ENCODE data around the gene AK1. TPM values are rescaled to one million over a fixed set of nuclear protein-coding genes. Genes with fewer than 3 reads are reported as not detected.

Gene AK1
- total RNA-seq (2022; extraction: Qiagen RNA extraction) = 44.0 to 77.7 TPM (median 73.1 TPM) in 5 replicates

GRCh38 chr9:127877566-127877998, at the start of gene AK1:
AK1 (minus strand) TSS chr9:127877675; CDS start chr9:127874617, 3,058 bp downstream.

GRCh38 chr9:127916720-127917581, 39.5 kb upstream of the AK1 start, which contains the start of gene ST6GALNAC4:
ST6GALNAC4 (minus strand) TSS chr9:127917041; CDS start chr9:127916419, 622 bp downstream.

GRCh38 chr9:127899128-127899943, 21.9 kb upstream of the AK1 start, which contains the start of gene ST6GALNAC6:
ST6GALNAC6 (minus strand) TSS chr9:127899603; CDS start chr9:127897981, 1,622 bp downstream.

GRCh38 chr9:127854184-127854806, 23.2 kb downstream of the AK1 start, which contains the start of gene ENG:
ENG (minus strand) TSS chr9:127854658; CDS start chr9:127854355, 303 bp downstream.

Other genes with a start within 250 kb of the AK1 start
- gene CFAP157, start 170.7 kb downstream of the AK1 start, total RNA-seq (2022; extraction: Qiagen RNA extraction) = 0.03 to 0.08 TPM (median 0.05 TPM) in 5 replicates
- 12.5 to 21.0 TPM (median 19.8 TPM) in 5 replicates for gene PTRH1, start 162.0 kb downstream of the AK1 start, total RNA-seq (2022; extraction: Qiagen RNA extraction)
- 0.03 to 0.12 TPM (median 0.03 TPM) in 4 of 5 replicates, not detected in the other for gene TTC16, start 161.6 kb downstream of the AK1 start, total RNA-seq (2022; extraction: Qiagen RNA extraction)
- 12.6 to 17.9 TPM (median 15.7 TPM) in 5 replicates for gene TOR2A, start 142.4 kb downstream of the AK1 start, total RNA-seq (2022; extraction: Qiagen RNA extraction)
- gene SH2D3C, start 99.0 kb downstream of the AK1 start, total RNA-seq (2022; extraction: Qiagen RNA extraction) = 0.09 to 0.24 TPM (median 0.12 TPM) in 3 of 5 replicates, not detected in the others
- gene CDK9, start 91.6 kb downstream of the AK1 start, total RNA-seq (2022; extraction: Qiagen RNA extraction) = 42.8 to 54.4 TPM (median 45.7 TPM) in 5 replicates
- gene FPGS, start 74.8 kb downstream of the AK1 start, total RNA-seq (2022; extraction: Qiagen RNA extraction) = 45.9 to 52.3 TPM (median 49.1 TPM) in 5 replicates
- 0.09 to 0.15 TPM (median 0.12 TPM) in 5 replicates for gene ENG, start 23.0 kb downstream of the AK1 start, total RNA-seq (2022; extraction: Qiagen RNA extraction)
- 18.3 to 23.7 TPM (median 21.6 TPM) in 5 replicates for gene ST6GALNAC6, start 21.9 kb upstream of the AK1 start, total RNA-seq (2022; extraction: Qiagen RNA extraction)
- gene ST6GALNAC4, start 39.4 kb upstream of the AK1 start, total RNA-seq (2022; extraction: Qiagen RNA extraction) = 13.9 to 17.2 TPM (median 16.3 TPM) in 5 replicates
- 1.5 to 2.1 TPM (median 1.6 TPM) in 5 replicates for gene PIP5KL1, start 53.1 kb upstream of the AK1 start, total RNA-seq (2022; extraction: Qiagen RNA extraction)
- gene DPM2, start 60.2 kb upstream of the AK1 start, total RNA-seq (2022; extraction: Qiagen RNA extraction) = 35.2 to 42.8 TPM (median 42.5 TPM) in 5 replicates
- gene EEIG1, start 103.3 kb upstream of the AK1 start, total RNA-seq (2022; extraction: Qiagen RNA extraction) = 41.9 to 56.2 TPM (median 44.3 TPM) in 5 replicates
- gene NAIF1, start 189.6 kb upstream of the AK1 start, total RNA-seq (2022; extraction: Qiagen RNA extraction) = 5.6 to 7.4 TPM (median 7.2 TPM) in 5 replicates
- gene SLC25A25, start 190.6 kb upstream of the AK1 start, total RNA-seq (2022; extraction: Qiagen RNA extraction) = 7.2 to 8.4 TPM (median 8.0 TPM) in 5 replicates

Measured in A549 treated with Hydrocortisone at 1 μM for 4 hours (cell line).